GM23338 (cell line): Measurements from ENCODE around the gene EZH1. TPM values are rescaled to one million over a fixed set of nuclear protein-coding genes. Genes with fewer than 3 reads are reported as not detected.

ENCODE experiments used
- ATAC-seq: fragments of 200-7000 bp; cut with Tn5 transposase; 3 replicates; pipeline ENCODE4 v1.9.1; 2020
- DNase-seq: peaks from one replicate; pipeline ENCODE4 v3.0.0-alpha.2; 2015; ENCODE audit warnings: low spot score
- H2AFZ ChIP-seq: fragments of 200-600 bp; sonication (generic); 2 replicates; pipeline ENCODE4 v1.8.0; 2016; ENCODE audit warnings: antibody characterized with exemption, mild to moderate bottlenecking, moderate library complexity
- H3F3A ChIP-seq: fragments of 200-600 bp; sonication (generic); replicated peaks from 2 replicates; pipeline ENCODE4 v1.8.0; 2017; ENCODE audit warnings: antibody characterized with exemption, mixed run types, low read depth
- H3K27ac ChIP-seq: fragments of 200-600 bp; sonication (generic); 2 replicates; pipeline ENCODE4 v1.6.1; 2016; ENCODE audit warnings: low read depth
- H3K27me3 ChIP-seq: fragments of 200-600 bp; sonication (generic); 2 replicates; pipeline ENCODE4 v1.8.0; 2016; ENCODE audit warnings: mild to moderate bottlenecking, mixed run types, moderate library complexity; ENCODE audit not compliant: insufficient read depth
- H3K36me3 ChIP-seq: fragments of 200-600 bp; sonication (generic); 2 replicates; pipeline ENCODE4 v1.8.0; 2016; ENCODE audit warnings: mild to moderate bottlenecking; ENCODE audit not compliant: insufficient read depth
- H3K4me1 ChIP-seq: fragments of 200-600 bp; sonication (generic); 2 replicates; pipeline ENCODE4 v1.8.0; 2016; ENCODE audit warnings: mild to moderate bottlenecking, moderate library complexity; ENCODE audit not compliant: insufficient read depth
- H3K4me2 ChIP-seq: fragments of 200-600 bp; sonication (generic); 2 replicates; pipeline ENCODE4 v1.7.1; 2017; ENCODE audit warnings: mixed run types
- H3K4me3 ChIP-seq: fragments of 200-600 bp; sonication (generic); 2 replicates; pipeline ENCODE4 v1.6.1; 2016; ENCODE audit warnings: mixed run types
- H3K79me2 ChIP-seq: fragments of 200-600 bp; sonication (generic); replicated peaks from 2 replicates; pipeline ENCODE4 v1.8.0; 2017; ENCODE audit warnings: mild to moderate bottlenecking; ENCODE audit not compliant: insufficient read depth
- H3K9me2 ChIP-seq: fragments of 200-600 bp; sonication (generic); 2 replicates; pipeline ENCODE4 v1.8.0; 2017; ENCODE audit not compliant: insufficient read depth
- H4K20me1 ChIP-seq: fragments of 200-600 bp; sonication (generic); replicated peaks from 2 replicates; pipeline ENCODE4 v1.8.0; 2017; ENCODE audit warnings: mild to moderate bottlenecking; ENCODE audit not compliant: insufficient read depth
- H3K27ac Mint-ChIP-seq: 2 replicates; pipeline ENCODE4 v1.8.0; 2020; ENCODE audit warnings: inconsistent platforms, mild to moderate bottlenecking, moderate library complexity, mixed read lengths
- H3K27me3 Mint-ChIP-seq: 3 replicates; pipeline ENCODE4 v1.8.0; 2022; ENCODE audit warnings: low read depth, mild to moderate bottlenecking, moderate library complexity, mixed read lengths, inconsistent platforms; ENCODE audit not compliant: insufficient read depth, poor library complexity
- H3K36me3 Mint-ChIP-seq: 3 replicates; pipeline ENCODE4 v1.8.0; 2021; ENCODE audit warnings: low read depth, mild to moderate bottlenecking, inconsistent platforms, moderate library complexity, mixed read lengths
- H3K4me1 Mint-ChIP-seq: 3 replicates; pipeline ENCODE4 v1.8.0; 2020; ENCODE audit warnings: mild to moderate bottlenecking, inconsistent platforms, mixed read lengths
- H3K4me3 Mint-ChIP-seq: 3 replicates; pipeline ENCODE4 v1.8.0; 2021; ENCODE audit warnings: moderate library complexity, mild to moderate bottlenecking, inconsistent platforms, mixed read lengths
- H3K9me3 Mint-ChIP-seq: 3 replicates; pipeline ENCODE4 v1.8.0; 2020; ENCODE audit warnings: moderate library complexity, mild to moderate bottlenecking, inconsistent platforms, mixed read lengths
- CREB1 ChIP-seq: fragments of 250-450 bp; sonication (Bioruptor Pico); IDR thresholded peaks from 2 replicates; pipeline ENCODE4 v1.5.0; 2020; ENCODE audit warnings: low read depth, mild to moderate bottlenecking, moderate library complexity
- ETS1 ChIP-seq: IDR thresholded peaks from 2 replicates; pipeline ENCODE4 v1.6.1; 2016; ENCODE audit warnings: antibody characterized with exemption
- EZH2 ChIP-seq: fragments of 200-600 bp; sonication (generic); IDR thresholded peaks from one replicate; pipeline ENCODE4 v1.8.0; 2017; ENCODE audit warnings: antibody characterized with exemption, mild to moderate bottlenecking, low read depth; ENCODE audit not compliant: unreplicated experiment
- EZH2phosphoT487 ChIP-seq: fragments of 200-600 bp; sonication (generic); IDR thresholded peaks from one replicate; pipeline ENCODE4 v1.8.1; 2018; ENCODE audit warnings: antibody characterized with exemption; ENCODE audit not compliant: unreplicated experiment
- JUNB ChIP-seq: IDR thresholded peaks from one replicate; pipeline ENCODE4 v1.6.1; 2016; ENCODE audit warnings: antibody characterized with exemption; ENCODE audit not compliant: unreplicated experiment
- NANOG ChIP-seq: IDR thresholded peaks from 2 replicates; pipeline ENCODE4 v1.6.1; 2016; ENCODE audit warnings: antibody characterized with exemption, borderline replicate concordance
- POLR2AphosphoS5 ChIP-seq: IDR thresholded peaks from 2 replicates; pipeline ENCODE4 v1.6.1; 2016; ENCODE audit warnings: antibody characterized with exemption, low read depth
- polyA plus RNA-seq: library from polyadenylated mRNA; unstranded; fragments of >200 nt; fragmentation: Nextera tagmentation; extraction: Ambion mirVana; gene quantifications from 2 replicates; pipeline ENCODE4 v1.2.1, GENCODE V29; 2016
- total RNA-seq: library from RNA; depleted of rRNA; stranded (reverse); fragments of >200 nt; shearing (Covaris generic); gene quantifications from 2 replicates; pipeline ENCODE4 v1.2.3, GENCODE V29; 2014
- TF ChIP-seq, protein P1 (sequence below): fragments of 250-450 bp; sonication (Bioruptor Pico); IDR thresholded peaks from 2 replicates; pipeline ENCODE4 v1.5.0; 2020; ENCODE audit warnings: mild to moderate bottlenecking, moderate library complexity

The EZH1 gene
- total and polyA plus RNA-seq, 2 experiments from 2014 or later: 16.9 to 18.0 TPM

DNA sequence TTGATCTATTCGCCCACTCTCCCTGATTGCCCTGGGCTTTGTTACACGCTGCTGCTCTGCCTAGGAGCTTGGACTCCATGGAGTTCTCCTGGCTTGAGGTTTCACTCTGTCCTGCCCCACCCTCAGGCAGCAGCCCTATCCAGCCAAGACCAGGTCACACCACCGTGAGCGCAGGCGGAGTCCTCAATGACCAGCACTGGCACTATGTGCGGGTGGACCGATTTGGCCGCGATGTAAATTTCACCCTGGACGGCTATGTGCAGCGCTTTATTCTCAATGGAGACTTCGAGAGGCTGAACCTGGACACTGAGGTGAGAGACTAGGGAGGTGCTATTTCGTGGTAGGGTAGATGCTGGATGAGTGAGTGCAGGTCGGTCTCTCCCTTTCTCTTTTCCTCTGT, 59.0 kb downstream of the EZH1 start (continued):
- TF ChIP-seq, protein P1, sequence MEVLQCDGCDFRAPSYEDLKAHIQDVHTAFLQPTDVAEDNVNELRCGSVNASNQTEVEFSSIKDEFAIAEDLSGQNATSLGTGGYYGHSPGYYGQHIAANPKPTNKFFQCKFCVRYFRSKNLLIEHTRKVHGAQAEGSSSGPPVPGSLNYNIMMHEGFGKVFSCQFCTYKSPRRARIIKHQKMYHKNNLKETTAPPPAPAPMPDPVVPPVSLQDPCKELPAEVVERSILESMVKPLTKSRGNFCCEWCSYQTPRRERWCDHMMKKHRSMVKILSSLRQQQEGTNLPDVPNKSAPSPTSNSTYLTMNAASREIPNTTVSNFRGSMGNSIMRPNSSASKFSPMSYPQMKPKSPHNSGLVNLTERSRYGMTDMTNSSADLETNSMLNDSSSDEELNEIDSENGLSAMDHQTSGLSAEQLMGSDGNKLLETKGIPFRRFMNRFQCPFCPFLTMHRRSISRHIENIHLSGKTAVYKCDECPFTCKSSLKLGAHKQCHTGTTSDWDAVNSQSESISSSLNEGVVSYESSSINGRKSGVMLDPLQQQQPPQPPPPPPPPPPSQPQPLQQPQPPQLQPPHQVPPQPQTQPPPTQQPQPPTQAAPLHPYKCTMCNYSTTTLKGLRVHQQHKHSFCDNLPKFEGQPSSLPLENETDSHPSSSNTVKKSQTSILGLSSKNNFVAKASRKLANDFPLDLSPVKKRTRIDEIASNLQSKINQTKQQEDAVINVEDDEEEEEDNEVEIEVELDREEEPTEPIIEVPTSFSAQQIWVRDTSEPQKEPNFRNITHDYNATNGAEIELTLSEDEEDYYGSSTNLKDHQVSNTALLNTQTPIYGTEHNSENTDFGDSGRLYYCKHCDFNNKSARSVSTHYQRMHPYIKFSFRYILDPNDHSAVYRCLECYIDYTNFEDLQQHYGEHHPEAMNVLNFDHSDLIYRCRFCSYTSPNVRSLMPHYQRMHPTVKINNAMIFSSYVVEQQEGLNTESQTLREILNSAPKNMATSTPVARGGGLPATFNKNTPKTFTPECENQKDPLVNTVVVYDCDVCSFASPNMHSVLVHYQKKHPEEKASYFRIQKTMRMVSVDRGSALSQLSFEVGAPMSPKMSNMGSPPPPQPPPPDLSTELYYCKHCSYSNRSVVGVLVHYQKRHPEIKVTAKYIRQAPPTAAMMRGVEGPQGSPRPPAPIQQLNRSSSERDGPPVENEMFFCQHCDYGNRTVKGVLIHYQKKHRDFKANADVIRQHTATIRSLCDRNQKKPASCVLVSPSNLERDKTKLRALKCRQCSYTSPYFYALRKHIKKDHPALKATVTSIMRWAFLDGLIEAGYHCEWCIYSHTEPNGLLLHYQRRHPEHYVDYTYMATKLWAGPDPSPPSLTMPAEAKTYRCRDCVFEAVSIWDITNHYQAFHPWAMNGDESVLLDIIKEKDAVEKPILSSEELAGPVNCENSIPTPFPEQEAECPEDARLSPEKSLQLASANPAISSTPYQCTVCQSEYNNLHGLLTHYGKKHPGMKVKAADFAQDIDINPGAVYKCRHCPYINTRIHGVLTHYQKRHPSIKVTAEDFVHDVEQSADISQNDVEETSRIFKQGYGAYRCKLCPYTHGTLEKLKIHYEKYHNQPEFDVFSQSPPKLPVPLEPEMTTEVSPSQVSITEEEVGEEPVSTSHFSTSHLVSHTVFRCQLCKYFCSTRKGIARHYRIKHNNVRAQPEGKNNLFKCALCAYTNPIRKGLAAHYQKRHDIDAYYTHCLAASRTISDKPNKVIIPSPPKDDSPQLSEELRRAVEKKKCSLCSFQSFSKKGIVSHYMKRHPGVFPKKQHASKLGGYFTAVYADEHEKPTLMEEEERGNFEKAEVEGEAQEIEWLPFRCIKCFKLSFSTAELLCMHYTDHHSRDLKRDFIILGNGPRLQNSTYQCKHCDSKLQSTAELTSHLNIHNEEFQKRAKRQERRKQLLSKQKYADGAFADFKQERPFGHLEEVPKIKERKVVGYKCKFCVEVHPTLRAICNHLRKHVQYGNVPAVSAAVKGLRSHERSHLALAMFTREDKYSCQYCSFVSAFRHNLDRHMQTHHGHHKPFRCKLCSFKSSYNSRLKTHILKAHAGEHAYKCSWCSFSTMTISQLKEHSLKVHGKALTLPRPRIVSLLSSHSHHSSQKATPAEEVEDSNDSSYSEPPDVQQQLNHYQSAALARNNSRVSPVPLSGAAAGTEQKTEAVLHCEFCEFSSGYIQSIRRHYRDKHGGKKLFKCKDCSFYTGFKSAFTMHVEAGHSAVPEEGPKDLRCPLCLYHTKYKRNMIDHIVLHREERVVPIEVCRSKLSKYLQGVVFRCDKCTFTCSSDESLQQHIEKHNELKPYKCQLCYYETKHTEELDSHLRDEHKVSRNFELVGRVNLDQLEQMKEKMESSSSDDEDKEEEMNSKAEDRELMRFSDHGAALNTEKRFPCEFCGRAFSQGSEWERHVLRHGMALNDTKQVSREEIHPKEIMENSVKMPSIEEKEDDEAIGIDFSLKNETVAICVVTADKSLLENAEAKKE: no peak
- no peak for TF ChIP-seq CREB1 (CRISPR knock-in tag)
- no peak for TF ChIP-seq JUNB
- no peak for TF ChIP-seq EZH2phosphoT487
- TF ChIP-seq ETS1: no peak

DNA sequence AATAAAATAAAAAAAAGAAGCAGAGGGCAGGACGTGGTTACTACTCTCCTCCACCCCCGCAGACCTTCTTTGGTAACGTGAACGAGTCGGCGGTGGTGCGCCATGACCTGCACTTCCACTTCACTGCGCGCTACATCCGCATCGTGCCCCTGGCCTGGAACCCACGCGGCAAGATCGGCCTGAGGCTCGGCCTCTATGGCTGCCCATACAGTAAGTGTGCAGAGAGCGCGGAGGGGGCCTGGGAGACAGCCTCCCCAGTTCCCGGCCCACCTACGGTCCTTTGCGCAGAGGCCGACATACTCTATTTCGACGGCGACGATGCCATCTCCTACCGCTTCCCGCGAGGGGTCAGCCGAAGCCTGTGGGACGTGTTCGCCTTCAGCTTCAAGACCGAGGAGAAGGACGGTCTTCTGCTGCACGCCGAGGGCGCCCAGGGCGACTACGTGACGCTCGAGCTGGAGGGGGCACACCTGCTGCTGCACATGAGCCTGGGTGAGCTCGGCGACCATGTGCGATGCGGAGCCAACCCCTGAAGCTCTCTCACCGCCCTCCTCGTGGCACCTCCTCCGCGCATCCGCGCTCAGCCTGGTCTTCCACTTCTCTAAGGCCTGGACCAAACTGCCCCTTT, 59.8 kb downstream of the EZH1 start:
- no peak for DNase-seq
- peaks cover 26% of the 10 kb centered on the region for H3K36me3 Mint-ChIP-seq
- TF ChIP-seq CREB1 (CRISPR knock-in tag) (no peak), NANOG (no peak), ETS1 (no peak), EZH2 (no peak), POLR2AphosphoS5 (no peak)
- no peak overlapping the region for H3K27ac Mint-ChIP-seq
- H3K36me3 ChIP-seq: no peaks in the 10 kb centered on the region
- H3F3A ChIP-seq: peaks cover 32% of the 10 kb centered on the region; the same call in 1 of the 2 replicates
- peaks cover 46% of the 10 kb centered on the region for H3K4me1 Mint-ChIP-seq
- peaks cover 53% of the 10 kb centered on the region for H3K27me3 ChIP-seq
- H3K4me2 ChIP-seq: no peak overlapping the region
- H3K27ac ChIP-seq: no peak overlapping the region
- ATAC-seq: no peak
- H3K27me3 Mint-ChIP-seq: peaks cover 41% of the 10 kb centered on the region
- H3K9me3 Mint-ChIP-seq: peaks cover 3% of the 10 kb centered on the region; the same call in 1 of the 3 replicates
- 0 out of 2 replicates have a peak, but pooled peaks cover 2% of the 10 kb centered on the region for H4K20me1 ChIP-seq
- H3K79me2 ChIP-seq: no peaks in the 10 kb centered on the region
- peaks cover 25% of the 10 kb centered on the region; the same call in 1 of the 2 replicates for H3K4me1 ChIP-seq
- H2AFZ ChIP-seq: no peak overlapping the region
- H3K9me2 ChIP-seq: no peaks in the 10 kb centered on the region
- no peak overlapping the region for H3K4me3 Mint-ChIP-seq
- H3K4me3 ChIP-seq: no peak overlapping the region
